ENCODE measurements around the gene AGBL2. TPM values are rescaled to one million over a fixed set of nuclear protein-coding genes. Genes with fewer than 3 reads are reported as not detected.

Gene AGBL2
- total and polyA plus RNA-seq, 9 of the 15 experiments (the other 6 are each of a cell fraction or from before 2014, with no cell fraction given), result 0.57 to 6.5 (median 1.3) TPM

DNA sequence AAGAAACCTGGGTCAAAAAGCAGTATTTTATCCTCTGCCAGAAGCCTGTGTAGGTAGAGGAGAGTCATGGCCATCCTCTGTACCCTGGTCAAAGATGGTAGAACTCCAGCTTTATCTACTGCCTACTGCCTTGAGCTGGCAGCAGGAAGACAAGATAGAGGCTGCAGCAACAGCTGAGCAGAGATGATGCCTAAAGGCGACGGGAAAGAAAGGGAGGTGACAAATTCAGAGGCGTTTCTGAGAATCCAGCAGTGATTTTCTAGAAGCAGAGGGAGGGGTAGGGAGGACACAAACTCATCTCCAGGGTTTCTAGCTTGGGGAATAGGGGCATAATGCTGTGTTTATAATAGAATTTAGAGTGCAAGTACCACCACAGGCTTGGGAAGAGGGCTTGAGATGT lies 105.5 kb downstream of the AGBL2 start (continued):
- TF ChIP-seq PHF21A (IDR thresholded peaks at IDR 0.05; ENCODE audit: borderline replicate concordance, low read depth), result 0 out of 2 replicates have a peak, but pooled peaks have one; percentile 42
- TF ChIP-seq CTBP1 (IDR thresholded peaks at IDR 0.05; ENCODE audit: borderline replicate concordance), result peak; percentile 70; the same call in 1 of the 2 replicates
- no peak for TF ChIP-seq MIER1 (IDR thresholded peaks at IDR 0.05; ENCODE audit: low read depth)
- peak; percentile 57; the same call in 1 of the 2 replicates for TF ChIP-seq TFAP4 (CRISPR knock-in tag; IDR thresholded peaks at IDR 0.05; ENCODE audit: borderline replicate concordance)
- TF ChIP-seq TAL1 (IDR thresholded peaks at IDR 0.05), result peak; percentile 71
- TF ChIP-seq NFIC (IDR thresholded peaks at IDR 0.05), result peak; percentile 29; the same call in 1 of the 2 replicates
- TF ChIP-seq MECOM (CRISPR knock-in tag; IDR thresholded peaks at IDR 0.05), result peak; percentile 97
- peak; percentile 78 for TF ChIP-seq TCF3 (CRISPR knock-in tag; IDR thresholded peaks at IDR 0.05)
- peak; percentile 68 for TF ChIP-seq NCOR1 (IDR thresholded peaks at IDR 0.05)
- peak; percentile 82 for TF ChIP-seq STAT5A (IDR thresholded peaks at IDR 0.05; ENCODE audit: borderline replicate concordance, low read length)
- peak in 1 of 2 experiments; percentile 59; a peak in 1 of 4 replicates for TF ChIP-seq MAZ (CRISPR knock-in tag; conservative IDR thresholded peaks at IDR 0.05 in 1 of 2, IDR thresholded peaks at IDR 0.05 in 1 of 2)
- peak; percentile 64 for TF ChIP-seq ARID1B (IDR thresholded peaks at IDR 0.05)
- TF ChIP-seq RCOR1 (IDR thresholded peaks at IDR 0.05; ENCODE audit: borderline replicate concordance in 1 of 2, low read depth in 2 of 2, low read length in 2 of 2), result peak; percentile 59 to 88; a peak in 2 of 4 replicates
- no peak for TF ChIP-seq DNMT1 (IDR thresholded peaks at IDR 0.05)
- TF ChIP-seq, protein P1, sequence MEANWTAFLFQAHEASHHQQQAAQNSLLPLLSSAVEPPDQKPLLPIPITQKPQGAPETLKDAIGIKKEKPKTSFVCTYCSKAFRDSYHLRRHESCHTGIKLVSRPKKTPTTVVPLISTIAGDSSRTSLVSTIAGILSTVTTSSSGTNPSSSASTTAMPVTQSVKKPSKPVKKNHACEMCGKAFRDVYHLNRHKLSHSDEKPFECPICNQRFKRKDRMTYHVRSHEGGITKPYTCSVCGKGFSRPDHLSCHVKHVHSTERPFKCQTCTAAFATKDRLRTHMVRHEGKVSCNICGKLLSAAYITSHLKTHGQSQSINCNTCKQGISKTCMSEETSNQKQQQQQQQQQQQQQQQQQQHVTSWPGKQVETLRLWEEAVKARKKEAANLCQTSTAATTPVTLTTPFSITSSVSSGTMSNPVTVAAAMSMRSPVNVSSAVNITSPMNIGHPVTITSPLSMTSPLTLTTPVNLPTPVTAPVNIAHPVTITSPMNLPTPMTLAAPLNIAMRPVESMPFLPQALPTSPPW (CRISPR knock-in tag; IDR thresholded peaks at IDR 0.05), result peak; percentile 46; the same call in 1 of the 2 replicates

Small RNA genes lying within 50 kb of the gene (small RNA-seq; reads per million reads assigned to genes)
- not detected for gene RF00019

Other genes with a start within 250 kb of the AGBL2 start
Only the 7 nearest of the 9 such genes appear.
- 9.1 and 11.2 TPM in 2 replicates for gene KBTBD4, start 136.4 kb downstream of the AGBL2 start, total RNA-seq (2014; rRNA removed)
- 13.6 TPM in 2 replicates for gene KBTBD4, start 136.4 kb downstream of the AGBL2 start, total RNA-seq (2014; rRNA removed; fragmentation: Illumina TruSeq; extraction: Trizol)
- gene KBTBD4, start 136.4 kb downstream of the AGBL2 start, total RNA-seq (2015; rRNA removed; fragmentation: Illumina TruSeq; extraction: Trizol), result 13.3 and 13.6 TPM in 2 replicates
- 11.0 and 12.9 TPM in 2 replicates for gene KBTBD4, start 136.4 kb downstream of the AGBL2 start, total RNA-seq (2021)
- 16.9 and 18.2 TPM in 2 replicates for gene KBTBD4, start 136.4 kb downstream of the AGBL2 start, polyA plus RNA-seq (2011; rRNA removed)
- gene KBTBD4, start 136.4 kb downstream of the AGBL2 start, polyA plus RNA-seq (2014; fragmentation: Illumina TruSeq; extraction: Trizol), result 13.0 and 13.1 TPM in 2 replicates
- 10 to 100 TPM; 30.1 to 33.9 TPM for gene KBTBD4, start 136.4 kb downstream of the AGBL2 start, polyA plus RNA-seq (2014; fragmentation: Nextera tagmentation; extraction: Ambion mirVana)
- 7.0 and 10.1 TPM in 2 replicates for gene KBTBD4, start 136.4 kb downstream of the AGBL2 start, polyA plus RNA-seq (2014; rRNA removed)
- gene NDUFS3, start 136.3 kb downstream of the AGBL2 start, total RNA-seq (2014; rRNA removed), result 203 and 207 TPM in 2 replicates
- gene NDUFS3, start 136.3 kb downstream of the AGBL2 start, total RNA-seq (2014; rRNA removed; fragmentation: Illumina TruSeq; extraction: Trizol), result 191 and 192 TPM in 2 replicates
- 190 and 191 TPM in 2 replicates for gene NDUFS3, start 136.3 kb downstream of the AGBL2 start, total RNA-seq (2015; rRNA removed; fragmentation: Illumina TruSeq; extraction: Trizol)
- 229 and 238 TPM in 2 replicates for gene NDUFS3, start 136.3 kb downstream of the AGBL2 start, total RNA-seq (2021)
- gene NDUFS3, start 136.3 kb downstream of the AGBL2 start, polyA plus RNA-seq (2011; rRNA removed), result 302 and 343 TPM in 2 replicates
- gene NDUFS3, start 136.3 kb downstream of the AGBL2 start, polyA plus RNA-seq (2014; fragmentation: Illumina TruSeq; extraction: Trizol), result 194 and 197 TPM in 2 replicates
- 10 to 100 TPM; 38.7 to 82.3 TPM for gene NDUFS3, start 136.3 kb downstream of the AGBL2 start, polyA plus RNA-seq (2014; fragmentation: Nextera tagmentation; extraction: Ambion mirVana)
- gene NDUFS3, start 136.3 kb downstream of the AGBL2 start, polyA plus RNA-seq (2014; rRNA removed), result 341 and 353 TPM in 2 replicates
- 0.14 TPM in 1 of 2 replicates, not detected in the other for gene FAM180B, start 128.7 kb downstream of the AGBL2 start, total RNA-seq (2014; rRNA removed)
- not detected in 2 replicates for gene FAM180B, start 128.7 kb downstream of the AGBL2 start, total RNA-seq (2014; rRNA removed; fragmentation: Illumina TruSeq; extraction: Trizol)
- gene FAM180B, start 128.7 kb downstream of the AGBL2 start, total RNA-seq (2015; rRNA removed; fragmentation: Illumina TruSeq; extraction: Trizol), result not detected in 2 replicates
- not detected in 2 replicates for gene FAM180B, start 128.7 kb downstream of the AGBL2 start, total RNA-seq (2021)
- not detected in 2 replicates for gene FAM180B, start 128.7 kb downstream of the AGBL2 start, polyA plus RNA-seq (2011; rRNA removed)
- not detected in 2 replicates for gene FAM180B, start 128.7 kb downstream of the AGBL2 start, polyA plus RNA-seq (2014; fragmentation: Illumina TruSeq; extraction: Trizol)
- gene FAM180B, start 128.7 kb downstream of the AGBL2 start, polyA plus RNA-seq (2014; fragmentation: Nextera tagmentation; extraction: Ambion mirVana), result not detected
- gene FAM180B, start 128.7 kb downstream of the AGBL2 start, polyA plus RNA-seq (2014; rRNA removed), result 0.05 TPM in 1 of 2 replicates, not detected in the other
- not detected in 2 replicates for gene C1QTNF4, start 121.0 kb downstream of the AGBL2 start, total RNA-seq (2014; rRNA removed)
- not detected in 2 replicates for gene C1QTNF4, start 121.0 kb downstream of the AGBL2 start, total RNA-seq (2014; rRNA removed; fragmentation: Illumina TruSeq; extraction: Trizol)
- gene C1QTNF4, start 121.0 kb downstream of the AGBL2 start, total RNA-seq (2015; rRNA removed; fragmentation: Illumina TruSeq; extraction: Trizol), result not detected in 2 replicates
- gene C1QTNF4, start 121.0 kb downstream of the AGBL2 start, total RNA-seq (2021), result not detected in 2 replicates
- gene C1QTNF4, start 121.0 kb downstream of the AGBL2 start, polyA plus RNA-seq (2011; rRNA removed), result not detected in 2 replicates
- not detected in 2 replicates for gene C1QTNF4, start 121.0 kb downstream of the AGBL2 start, polyA plus RNA-seq (2014; fragmentation: Illumina TruSeq; extraction: Trizol)
- gene C1QTNF4, start 121.0 kb downstream of the AGBL2 start, polyA plus RNA-seq (2014; fragmentation: Nextera tagmentation; extraction: Ambion mirVana), result not detected
- gene C1QTNF4, start 121.0 kb downstream of the AGBL2 start, polyA plus RNA-seq (2014; rRNA removed), result not detected in 2 replicates
- 95.4 and 124 TPM in 2 replicates for gene MTCH2, start 72.8 kb downstream of the AGBL2 start, total RNA-seq (2014; rRNA removed)
- 245 and 293 TPM in 2 replicates for gene MTCH2, start 72.8 kb downstream of the AGBL2 start, total RNA-seq (2014; rRNA removed; fragmentation: Illumina TruSeq; extraction: Trizol)
- 154 and 162 TPM in 2 replicates for gene MTCH2, start 72.8 kb downstream of the AGBL2 start, total RNA-seq (2015; rRNA removed; fragmentation: Illumina TruSeq; extraction: Trizol)
- gene MTCH2, start 72.8 kb downstream of the AGBL2 start, total RNA-seq (2021), result 266 and 273 TPM in 2 replicates
- 125 and 198 TPM in 2 replicates for gene MTCH2, start 72.8 kb downstream of the AGBL2 start, polyA plus RNA-seq (2011; rRNA removed)
- gene MTCH2, start 72.8 kb downstream of the AGBL2 start, polyA plus RNA-seq (2014; fragmentation: Illumina TruSeq; extraction: Trizol), result 194 and 219 TPM in 2 replicates
- 100 to 1,000 TPM; 607 to 620 TPM for gene MTCH2, start 72.8 kb downstream of the AGBL2 start, polyA plus RNA-seq (2014; fragmentation: Nextera tagmentation; extraction: Ambion mirVana)
- 117 and 134 TPM in 2 replicates for gene MTCH2, start 72.8 kb downstream of the AGBL2 start, polyA plus RNA-seq (2014; rRNA removed)
- gene FNBP4, start 52.0 kb upstream of the AGBL2 start, total RNA-seq (2014; rRNA removed), result 71.0 and 73.6 TPM in 2 replicates
- 75.5 and 90.3 TPM in 2 replicates for gene FNBP4, start 52.0 kb upstream of the AGBL2 start, total RNA-seq (2014; rRNA removed; fragmentation: Illumina TruSeq; extraction: Trizol)
- 87.9 and 93.4 TPM in 2 replicates for gene FNBP4, start 52.0 kb upstream of the AGBL2 start, total RNA-seq (2015; rRNA removed; fragmentation: Illumina TruSeq; extraction: Trizol)
- 76.9 and 80.3 TPM in 2 replicates for gene FNBP4, start 52.0 kb upstream of the AGBL2 start, total RNA-seq (2021)
- gene FNBP4, start 52.0 kb upstream of the AGBL2 start, polyA plus RNA-seq (2011; rRNA removed), result 101 and 126 TPM in 2 replicates
- gene FNBP4, start 52.0 kb upstream of the AGBL2 start, polyA plus RNA-seq (2014; fragmentation: Illumina TruSeq; extraction: Trizol), result 95.1 and 104 TPM in 2 replicates
- 10 to 100 TPM; 11.5 to 14.5 TPM for gene FNBP4, start 52.0 kb upstream of the AGBL2 start, polyA plus RNA-seq (2014; fragmentation: Nextera tagmentation; extraction: Ambion mirVana)
- 78.6 and 111 TPM in 2 replicates for gene FNBP4, start 52.0 kb upstream of the AGBL2 start, polyA plus RNA-seq (2014; rRNA removed)
- gene NUP160, start 133.0 kb upstream of the AGBL2 start, total RNA-seq (2014; rRNA removed), result 41.5 and 47.1 TPM in 2 replicates
- gene NUP160, start 133.0 kb upstream of the AGBL2 start, total RNA-seq (2014; rRNA removed; fragmentation: Illumina TruSeq; extraction: Trizol), result 77.4 and 89.6 TPM in 2 replicates
- 61.5 and 65.0 TPM in 2 replicates for gene NUP160, start 133.0 kb upstream of the AGBL2 start, total RNA-seq (2015; rRNA removed; fragmentation: Illumina TruSeq; extraction: Trizol)
- 77.8 and 81.0 TPM in 2 replicates for gene NUP160, start 133.0 kb upstream of the AGBL2 start, total RNA-seq (2021)
- gene NUP160, start 133.0 kb upstream of the AGBL2 start, polyA plus RNA-seq (2011; rRNA removed), result 82.7 and 112 TPM in 2 replicates
- 73.7 and 74.2 TPM in 2 replicates for gene NUP160, start 133.0 kb upstream of the AGBL2 start, polyA plus RNA-seq (2014; fragmentation: Illumina TruSeq; extraction: Trizol)
- gene NUP160, start 133.0 kb upstream of the AGBL2 start, polyA plus RNA-seq (2014; fragmentation: Nextera tagmentation; extraction: Ambion mirVana), result 10 to 100 TPM; 44.5 to 60.2 TPM
- gene NUP160, start 133.0 kb upstream of the AGBL2 start, polyA plus RNA-seq (2014; rRNA removed), result 53.0 and 54.3 TPM in 2 replicates

Data from K562 (cell line).